IMR-90 (cell line): ENCODE measurements around the gene CRNN. TPM values are rescaled to one million over a fixed set of nuclear protein-coding genes. Genes with fewer than 3 reads are reported as not detected.

ENCODE experiments used
- ATAC-seq: fragments of 200-7000 bp; cut with Tn5 transposase; 2 replicates; pipeline ENCODE4 v1.9.1; 2020; ENCODE audit warnings: low read depth, mild to moderate bottlenecking, moderate library complexity
- BruUV-seq: library from RNA; stranded (reverse); fragments of 400-500 nt; replicated peaks from 2 replicates; lab custom pipeline; 2021; lab: Mats Ljungman, UMichigan
- CTCF ChIA-PET: fragments of 300-600 bp; formaldehyde crosslinking; extraction: SDS; loops from one replicate; lab custom pipeline; 2021; ENCODE audit warnings: antibody characterized with exemption; lab: Yijun Ruan, JAX
- POLR2A ChIA-PET: fragments of 300-600 bp; sonication (Branson Sonifier 250); formaldehyde crosslinking; loops from one replicate; lab custom pipeline; 2022; ENCODE audit warnings: antibody characterized with exemption; ENCODE audit not compliant: unreplicated experiment; lab: Charles Lee
- DNase-seq: peaks from one replicate; pipeline ENCODE4 v3.0.0; 2013
- H2AFZ ChIP-seq: replicated peaks from 2 replicates; pipeline ENCODE3; 2013; ENCODE audit warnings: low read length, mild to moderate bottlenecking; ENCODE audit not compliant: poor library complexity
- H2AK5ac ChIP-seq: 2 replicates; pipeline ENCODE4 v1.6.1; 2013; ENCODE audit warnings: low read depth, low read length, inconsistent platforms
- H2AK9ac ChIP-seq: replicated peaks from 2 replicates; pipeline ENCODE3; 2013; ENCODE audit warnings: mild to moderate bottlenecking, low read depth, low read length, moderate library complexity; ENCODE audit not compliant: poor library complexity
- H2BK120ac ChIP-seq: 2 replicates; pipeline ENCODE4 v1.6.1; 2013; ENCODE audit warnings: low read depth, low read length, inconsistent platforms
- H2BK15ac ChIP-seq: 3 replicates; pipeline ENCODE4 v1.6.1; 2013; ENCODE audit warnings: low read depth, low read length, inconsistent platforms
- H2BK20ac ChIP-seq: 2 replicates; pipeline ENCODE4 v1.6.1; 2013; ENCODE audit warnings: low read depth, mild to moderate bottlenecking, inconsistent platforms, low read length, moderate library complexity
- H2BK5ac ChIP-seq: 2 replicates; pipeline ENCODE4 v1.6.1; 2013; ENCODE audit warnings: mild to moderate bottlenecking, low read depth, low read length, inconsistent platforms; ENCODE audit not compliant: poor library complexity, severe bottlenecking
- H3K14ac ChIP-seq: replicated peaks from 2 replicates; pipeline ENCODE4 v1.6.1; 2013; ENCODE audit warnings: low read depth, low read length, inconsistent platforms
- H3K18ac ChIP-seq: 2 replicates; pipeline ENCODE4 v1.6.1; 2013; ENCODE audit warnings: low read depth, low read length, control low read depth
- H3K23ac ChIP-seq: 2 replicates; pipeline ENCODE4 v1.6.1; 2013; ENCODE audit warnings: low read depth, low read length, inconsistent platforms
- H3K27ac ChIP-seq: 2 replicates; pipeline ENCODE4 v1.5.1; 2013; ENCODE audit warnings: mild to moderate bottlenecking, control low read depth, low read length; ENCODE audit not compliant: insufficient read depth
- H3K27me3 ChIP-seq: 2 replicates; pipeline ENCODE4 v1.6.1; 2013; ENCODE audit warnings: low read length; ENCODE audit not compliant: control insufficient read depth, insufficient read depth
- H3K36me3 ChIP-seq: 2 replicates; pipeline ENCODE4 v1.6.1; 2013; ENCODE audit warnings: low read length, mixed read lengths; ENCODE audit not compliant: control insufficient read depth, insufficient read depth
- H3K4ac ChIP-seq: 2 replicates; pipeline ENCODE4 v1.6.1; 2013; ENCODE audit warnings: low read depth, low read length, inconsistent platforms
- H3K4me1 ChIP-seq: 2 replicates; pipeline ENCODE4 v1.6.1; 2013; ENCODE audit warnings: low read length, mixed read lengths; ENCODE audit not compliant: control insufficient read depth, insufficient read depth
- H3K4me2 ChIP-seq: 2 replicates; pipeline ENCODE4 v1.6.1; 2013; ENCODE audit warnings: low read depth, mild to moderate bottlenecking, control low read depth, low read length, moderate library complexity
- H3K4me3 ChIP-seq: 2 replicates; pipeline ENCODE4 v1.5.1; 2013; ENCODE audit warnings: low read depth, mild to moderate bottlenecking, control low read depth, low read length, moderate library complexity; ENCODE audit not compliant: insufficient read depth
- H3K56ac ChIP-seq: 2 replicates; pipeline ENCODE4 v1.6.1; 2013; ENCODE audit warnings: low read length, inconsistent platforms; ENCODE audit not compliant: insufficient read depth; ENCODE audit errors: extremely low read depth
- H3K79me1 ChIP-seq, 2 experiments: 2 replicates each; pipeline ENCODE4 v1.6.1; 2013; ENCODE audit warnings: low read length in 2 of 2, inconsistent platforms in 1 of 2, low read depth in 1 of 2
- H3K9ac ChIP-seq: 2 replicates; pipeline ENCODE4 v1.6.1; 2013; ENCODE audit warnings: low read depth, low read length, control low read depth
- H3K9me1 ChIP-seq: 2 replicates; pipeline ENCODE4 v1.6.1; 2013; ENCODE audit warnings: low read length, inconsistent platforms; ENCODE audit not compliant: insufficient read depth
- H3K9me3 ChIP-seq: 2 replicates; pipeline ENCODE4 v1.6.1; 2013; ENCODE audit warnings: low read length; ENCODE audit not compliant: control insufficient read depth, insufficient read depth
- H4K20me1 ChIP-seq: 2 replicates; pipeline ENCODE4 v1.6.1; 2013; ENCODE audit warnings: low read length, inconsistent platforms; ENCODE audit not compliant: insufficient read depth
- H4K5ac ChIP-seq: 2 replicates; pipeline ENCODE4 v1.6.1; 2013; ENCODE audit warnings: mild to moderate bottlenecking, low read depth, low read length, control low read depth
- H4K8ac ChIP-seq, 2 experiments: 2 replicates each; pipeline ENCODE4 v1.6.1; 2013; ENCODE audit warnings: low read depth in 2 of 2, low read length in 2 of 2, control low read depth in 1 of 2, inconsistent platforms in 1 of 2
- H4K91ac ChIP-seq: 2 replicates; pipeline ENCODE4 v1.6.1; 2013; ENCODE audit warnings: low read depth, low read length, inconsistent platforms; ENCODE audit not compliant: insufficient read depth
- CEBPB ChIP-seq: IDR thresholded peaks from 2 replicates; pipeline ENCODE4 v1.6.1; 2012; ENCODE audit warnings: low read depth, low read length, improper control_type of control experiment
- CTCF ChIP-seq: conservative IDR thresholded peaks from 2 replicates; pipeline ENCODE4 v1.5.1; 2012; ENCODE audit warnings: mild to moderate bottlenecking, low read depth, low read length, improper control_type of control experiment
- ELK1 ChIP-seq: fragments of 150-350 bp; IDR thresholded peaks from 2 replicates; pipeline ENCODE4 v1.6.1; 2016; ENCODE audit warnings: low read depth, mild to moderate bottlenecking, low read length, moderate library complexity, borderline replicate concordance
- FOS ChIP-seq: fragments of 150-350 bp; IDR thresholded peaks from 2 replicates; pipeline ENCODE4 v1.6.1; 2016; ENCODE audit warnings: low read depth, low read length
- MAZ ChIP-seq: IDR thresholded peaks from 2 replicates; pipeline ENCODE4 v1.6.1; 2012; ENCODE audit warnings: low read depth, mild to moderate bottlenecking, low read length, improper control_type of control experiment, moderate library complexity, borderline replicate concordance
- MXI1 ChIP-seq: IDR thresholded peaks from 2 replicates; pipeline ENCODE4 v1.6.1; 2012; ENCODE audit warnings: low read depth, mild to moderate bottlenecking, low read length, moderate library complexity, borderline replicate concordance
- RAD21 ChIP-seq: IDR thresholded peaks from 2 replicates; pipeline ENCODE4 v1.6.1; 2012; ENCODE audit warnings: low read length, improper control_type of control experiment
- SMC3 ChIP-seq: fragments of 150-350 bp; IDR thresholded peaks from 2 replicates; pipeline ENCODE4 v1.6.1; 2016; ENCODE audit warnings: low read depth, mild to moderate bottlenecking, antibody characterized with exemption, low read length, moderate library complexity
- USF2 ChIP-seq: fragments of 150-350 bp; IDR thresholded peaks from 2 replicates; pipeline ENCODE4 v1.6.1; 2017; ENCODE audit warnings: mild to moderate bottlenecking, antibody characterized with exemption, low read length, low read depth
- WGBS, 2 experiments: methylation state at CpG; one replicate each; pipeline versions ENCODE4 v1.1.5 to v1.1.7; 2013; ENCODE audit warnings: missing lambda C conversion rate in 2 of 2; ENCODE audit not compliant: insufficient read length in 1 of 2; ENCODE audit errors: extremely low coverage in 2 of 2; 5-methylcytosine and 5-hydroxymethylcytosine counted together
- dilution Hi-C: fragments of 300-500 bp; cut with HindIII; formaldehyde crosslinking; loops from one replicate; pipeline ENCODE4 v1.14.3; 2018; ENCODE audit warnings: low sequenced_read_pairs; ENCODE audit not compliant: unreplicated experiment
- in situ Hi-C: fragments of 300-500 bp; cut with MboI; formaldehyde crosslinking; loops from 3 replicates; pipeline ENCODE4 v1.14.3; 2019; ENCODE audit warnings: low sequenced_read_pairs, inconsistent platforms, mixed read lengths
- intact Hi-C: fragments of 100-400 bp; cut with micrococcal nuclease; formaldehyde crosslinking; loops from 2 replicates; pipeline ENCODE4 v1.10.0; 2022
- polyA plus RNA-seq, 3 experiments: library from polyadenylated mRNA; depleted of rRNA; stranded (reverse); fragments of >200 nt; gene quantifications; 2 replicates each; pipeline ENCODE4 v1.2.3, GENCODE V29; 2012; ENCODE audit warnings: low replicate concordance in 1 of 3
- total RNA-seq: library from RNA; depleted of rRNA; stranded (reverse); fragments of >200 nt; gene quantifications from 2 replicates; pipeline ENCODE4 v1.2.3, GENCODE V29; 2012

Gene CRNN
- total and polyA plus RNA-seq, 2 of the 4 experiments (the other 2 are of a cell fraction) = not detected

GRCh38 chr1:152392909-152393308, 21.2 kb downstream of the CRNN start:
- POLR2A ChIA-PET = no interaction called here
- no peak overlapping the region for H4K91ac ChIP-seq
- WGBS, 2 experiments = no CpG with 5 or more reads among the region's 2 CpGs

More at GRCh38 chr1:152392909-152393308, 21.2 kb downstream of the CRNN start:
- no peak overlapping the region for H2AK9ac ChIP-seq
- no peaks in the 10 kb centered on the region for H3K79me1 ChIP-seq
- no peak overlapping the region for H2AFZ ChIP-seq
- intact Hi-C loops (no loop called here), in situ Hi-C loops (no loop called here), dilution Hi-C loops (no loop called here)
- no peak overlapping the region for H2BK120ac ChIP-seq
- H2BK20ac ChIP-seq = no peak overlapping the region
- H3K4me2 ChIP-seq = no peak overlapping the region
- H3K14ac ChIP-seq = no peak overlapping the region
- H2BK15ac ChIP-seq = no peak overlapping the region
- ATAC-seq (no peak), DNase-seq (no peak)
- CTCF ChIA-PET = no interaction called here
- H3K23ac ChIP-seq = no peak overlapping the region
- H3K9me1 ChIP-seq = no peaks in the 10 kb centered on the region
- H3K4me3 ChIP-seq = no peak overlapping the region
- H3K36me3 ChIP-seq = no peaks in the 10 kb centered on the region
- H3K27ac ChIP-seq = no peak overlapping the region
- BruUV-seq = no TSS peak
- H3K9ac ChIP-seq = no peak overlapping the region
- H4K20me1 ChIP-seq = no peaks in the 10 kb centered on the region
- H3K56ac ChIP-seq = no peak overlapping the region
- no peak overlapping the region for H2BK5ac ChIP-seq
- H3K4ac ChIP-seq = no peak overlapping the region
- no peak overlapping the region for H4K8ac ChIP-seq
- H4K5ac ChIP-seq = no peak overlapping the region
- TF ChIP-seq CTCF (no peak), MXI1 (no peak), CEBPB (no peak), USF2 (no peak), ELK1 (no peak), SMC3 (no peak), RAD21 (no peak), FOS (no peak), MAZ (no peak)
- no peaks in the 10 kb centered on the region for H3K27me3 ChIP-seq
- H3K18ac ChIP-seq = no peak overlapping the region
- H3K9me3 ChIP-seq = no peaks in the 10 kb centered on the region
- no peaks in the 10 kb centered on the region for H3K4me1 ChIP-seq
- H2AK5ac ChIP-seq = no peak overlapping the region
